ENCODE measurements around the gene MACIR. TPM values are rescaled to one million over a fixed set of nuclear protein-coding genes. Genes with fewer than 3 reads are reported as not detected.

The MACIR gene
- total and polyA plus RNA-seq, 2 of the 13 experiments (the other 11 are each of a cell fraction or from before 2014, with no cell fraction given), result 2.4 to 4.4 TPM

DNA sequence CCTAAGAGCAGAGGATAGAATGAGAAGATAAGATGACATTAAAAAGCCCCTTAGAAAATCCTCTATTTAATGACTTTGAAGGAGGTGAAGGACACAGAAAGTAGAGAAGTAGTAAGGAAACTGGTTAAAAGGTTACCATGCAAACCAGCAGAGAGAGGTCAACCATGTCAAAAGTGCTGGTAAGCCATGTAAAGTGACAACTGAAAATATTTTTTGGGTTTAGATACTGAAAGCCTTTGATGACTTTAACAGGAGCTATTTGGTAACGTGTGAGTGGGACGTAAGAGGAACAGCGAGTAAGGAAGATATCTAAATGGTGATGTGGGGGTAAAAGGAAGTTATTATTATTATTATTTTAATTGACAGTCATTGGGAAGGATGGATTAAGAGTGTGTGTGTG, 56.9 kb downstream of the MACIR start (continued):
- TF ChIP-seq SRSF9 (IDR thresholded peaks at IDR 0.05; ENCODE audit: borderline replicate concordance, insufficient read depth, low read depth, low read length, poor library complexity, severe bottlenecking), result no peak
- TF ChIP-seq PRPF4 (IDR thresholded peaks at IDR 0.05; ENCODE audit: low read depth, low read length, poor library complexity, severe bottlenecking), result no peak
- no peak for TF ChIP-seq DPF2 (CRISPR knock-in tag; IDR thresholded peaks at IDR 0.05; ENCODE audit: borderline replicate concordance, low read depth)
- TF ChIP-seq RFX5 (IDR thresholded peaks at IDR 0.05; ENCODE audit: low read depth, low read length), result no peak
- no peak for TF ChIP-seq THYN1 (CRISPR knock-in tag; IDR thresholded peaks at IDR 0.05; ENCODE audit: borderline replicate concordance, low read depth)
- TF ChIP-seq, protein P1, sequence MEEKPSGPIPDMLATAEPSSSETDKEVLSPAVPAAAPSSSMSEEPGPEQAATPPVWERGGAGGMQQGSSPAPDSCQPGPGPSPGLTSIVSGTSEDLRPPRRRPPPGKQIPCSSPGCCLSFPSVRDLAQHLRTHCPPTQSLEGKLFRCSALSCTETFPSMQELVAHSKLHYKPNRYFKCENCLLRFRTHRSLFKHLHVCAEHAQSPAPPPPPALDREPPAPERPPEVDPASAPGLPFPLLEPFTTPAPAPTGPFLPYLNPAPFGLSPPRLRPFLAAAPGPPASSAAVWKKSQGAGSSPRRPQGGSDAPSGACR (CRISPR knock-in tag; IDR thresholded peaks at IDR 0.05), result no peak

DNA sequence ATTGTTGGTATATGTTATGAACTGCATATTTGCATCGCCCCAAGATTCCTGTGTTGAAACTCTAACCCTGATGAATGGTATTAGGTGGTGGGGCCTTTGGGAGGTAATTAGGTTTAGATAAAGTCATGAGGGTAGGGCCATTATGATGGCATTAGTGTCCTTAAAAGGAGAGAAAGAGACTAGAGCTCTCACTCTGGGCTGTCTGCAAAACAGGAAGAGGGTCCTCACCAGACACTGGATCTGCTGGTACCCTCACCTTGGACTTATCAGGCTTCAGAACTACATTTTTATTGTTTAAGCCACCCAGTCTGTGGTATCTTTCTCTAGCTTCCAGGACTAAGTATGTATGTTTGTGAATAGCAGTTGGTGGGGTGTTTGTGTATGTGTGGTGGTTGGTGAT, 68.9 kb downstream of the MACIR start:
- BruUV-seq (replicated peaks), result no TSS peak
- H3K36me3 ChIP-seq (replicated peaks in 1 of 2; ENCODE audit: control insufficient read depth in 1 of 2, insufficient read depth in 2 of 2, low read length in 2 of 2), result no peaks in the 10 kb centered on the region
- in situ Hi-C loops (cut with HindIII; ENCODE audit: extremely low pct_ligation_motif_present, low pct_unique_long_range_greater_than_20kb), result no loop called here
- intact Hi-C loops (cut with micrococcal nuclease; ENCODE audit: unreplicated experiment), result no loop called here
- TF ChIP-seq NR2C2 (CRISPR knock-in tag; IDR thresholded peaks at IDR 0.05; ENCODE audit: borderline replicate concordance) (no peak), SMAD1 (CRISPR knock-in tag; IDR thresholded peaks at IDR 0.05; ENCODE audit: borderline replicate concordance, low read depth) (no peak), MAFK (conservative IDR thresholded peaks at IDR 0.05 in 1 of 2, IDR thresholded peaks at IDR 0.05 in 1 of 2; ENCODE audit: low read length in 2 of 2) (no peak), ZFP41 (CRISPR knock-in tag; IDR thresholded peaks at IDR 0.05; ENCODE audit: borderline replicate concordance) (no peak), IKZF1 (IDR thresholded peaks at IDR 0.05) (no peak), ZNF343 (CRISPR knock-in tag; IDR thresholded peaks at IDR 0.05) (no peak)
- TF ChIP-seq, protein P2, sequence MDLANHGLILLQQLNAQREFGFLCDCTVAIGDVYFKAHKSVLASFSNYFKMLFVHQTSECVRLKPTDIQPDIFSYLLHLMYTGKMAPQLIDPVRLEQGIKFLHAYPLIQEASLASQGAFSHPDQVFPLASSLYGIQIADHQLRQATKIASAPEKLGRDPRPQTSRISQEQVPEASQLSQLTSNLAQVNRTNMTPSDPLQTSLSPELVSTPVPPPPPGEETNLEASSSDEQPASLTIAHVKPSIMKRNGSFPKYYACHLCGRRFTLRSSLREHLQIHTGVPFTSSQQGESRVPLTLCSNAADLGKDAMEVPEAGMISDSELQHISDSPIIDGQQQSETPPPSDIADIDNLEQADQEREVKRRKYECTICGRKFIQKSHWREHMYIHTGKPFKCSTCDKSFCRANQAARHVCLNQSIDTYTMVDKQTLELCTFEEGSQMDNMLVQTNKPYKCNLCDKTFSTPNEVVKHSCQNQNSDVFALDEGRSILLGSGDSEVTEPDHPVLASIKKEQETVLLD (CRISPR knock-in tag; IDR thresholded peaks at IDR 0.05; ENCODE audit: low read depth), result no peak
- H3K4me1 ChIP-seq (ENCODE audit: insufficient read depth, low read length), result no peaks in the 10 kb centered on the region
- H3K27me3 ChIP-seq (ENCODE audit: control insufficient read depth in 1 of 2, insufficient read depth in 2 of 2, low read length in 2 of 2), result no peaks in the 10 kb centered on the region
- H3K4me2 ChIP-seq (ENCODE audit: low read depth, low read length), result no peak overlapping the region
- H3K27ac ChIP-seq (ENCODE audit: extremely low read length, insufficient read depth, low read length), result no peak overlapping the region
- no peaks in the 10 kb centered on the region for H3K9me3 ChIP-seq (ENCODE audit: low read length)
- ATAC-seq (no peak), DNase-seq (ENCODE audit: low spot score) (no peak), FAIRE-seq (no peak)
- H4K20me1 ChIP-seq (ENCODE audit: insufficient read depth, low read length), result no peaks in the 10 kb centered on the region
- ChIA-PET CTCF (ENCODE audit: low intra/inter-chr PET ratio, low total read pairs) (no interaction called here), POLR2A (no interaction called here)
- H3K9ac ChIP-seq (ENCODE audit: insufficient read depth, low read depth, low read length), result no peak overlapping the region
- H2AFZ ChIP-seq (ENCODE audit: low read length), result no peak overlapping the region
- 0% methylated on average over 1 of the region's 1 CpG for WGBS (ENCODE audit: low lambda C conversion rate)
- H3K79me2 ChIP-seq (ENCODE audit: insufficient read depth, low read length), result no peaks in the 10 kb centered on the region
- no peak overlapping the region for H3K4me3 ChIP-seq (replicated peaks in 1 of 3; ENCODE audit: insufficient read depth in 1 of 3, low read depth in 2 of 3, low read length in 3 of 3)

Data from HepG2 (cell line).